GM10266 (cell line): ENCODE measurements around the gene CHAF1B.
"Not testable (repeated sequence)": the region's sequence is repeated elsewhere in the genome, so short reads cannot be mapped to it uniquely, and the experiment has no call there.

ENCODE experiments used
- DNase-seq: peaks from one replicate; pipeline ENCODE4 v3.0.0; 2012; ENCODE audit errors: extremely low spot score
- TF ChIP-seq, protein P1 (sequence below): IDR thresholded peaks from 2 replicates; pipeline ENCODE4 v1.5.1; 2012; ENCODE audit warnings: mild to moderate bottlenecking, low read depth; ENCODE audit not compliant: control insufficient read depth, insufficient read depth; ENCODE audit errors: missing control alignments

CHAF1B gene

DNA sequence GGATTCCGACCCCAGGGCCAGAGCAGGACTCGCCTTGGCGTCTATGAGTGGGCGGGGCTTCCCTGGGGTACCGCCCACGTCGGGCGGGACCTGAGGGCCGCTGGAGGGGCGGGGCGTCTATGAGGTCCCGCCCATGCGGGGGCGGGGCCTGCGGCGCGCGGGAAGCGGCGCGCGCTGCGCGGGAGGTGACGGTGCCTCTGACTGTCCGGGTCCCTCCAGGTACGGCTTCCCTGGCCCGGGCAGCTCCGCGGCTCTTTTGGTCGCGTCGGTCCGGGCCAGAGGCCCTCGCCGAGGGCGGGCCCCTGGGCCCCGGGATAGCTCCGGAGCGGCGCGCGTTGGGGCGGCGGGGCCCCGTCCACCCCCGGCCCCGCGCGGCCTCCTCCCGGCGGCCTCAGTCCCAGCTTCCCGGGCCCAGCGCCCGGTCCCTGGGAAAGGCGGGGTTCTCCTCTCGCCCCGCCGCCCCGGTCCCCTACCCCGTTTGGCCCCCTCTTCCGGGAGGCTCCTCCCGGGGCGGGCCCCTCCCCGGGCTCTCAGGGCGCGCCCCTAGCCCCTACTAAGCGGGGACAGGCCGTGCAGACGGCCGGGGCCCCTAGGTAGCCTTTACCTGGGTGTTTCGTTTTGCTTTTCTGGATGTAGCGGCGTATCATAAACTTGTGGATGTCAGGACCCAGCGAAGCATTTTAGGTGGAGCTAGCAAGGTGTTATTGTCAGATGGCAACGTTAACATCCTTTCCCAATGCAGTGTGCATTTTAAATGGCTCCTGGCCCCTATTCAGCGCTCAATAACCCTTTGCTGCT, at the start of gene CHAF1B:
Gene CHAF1B (plus strand): TSS at position 160 of the 798 bp plus-strand sequence. CDS start 745 bp downstream, outside the sequence.
- DNase-seq, result peak; percentile 97
- TF ChIP-seq, protein P1, sequence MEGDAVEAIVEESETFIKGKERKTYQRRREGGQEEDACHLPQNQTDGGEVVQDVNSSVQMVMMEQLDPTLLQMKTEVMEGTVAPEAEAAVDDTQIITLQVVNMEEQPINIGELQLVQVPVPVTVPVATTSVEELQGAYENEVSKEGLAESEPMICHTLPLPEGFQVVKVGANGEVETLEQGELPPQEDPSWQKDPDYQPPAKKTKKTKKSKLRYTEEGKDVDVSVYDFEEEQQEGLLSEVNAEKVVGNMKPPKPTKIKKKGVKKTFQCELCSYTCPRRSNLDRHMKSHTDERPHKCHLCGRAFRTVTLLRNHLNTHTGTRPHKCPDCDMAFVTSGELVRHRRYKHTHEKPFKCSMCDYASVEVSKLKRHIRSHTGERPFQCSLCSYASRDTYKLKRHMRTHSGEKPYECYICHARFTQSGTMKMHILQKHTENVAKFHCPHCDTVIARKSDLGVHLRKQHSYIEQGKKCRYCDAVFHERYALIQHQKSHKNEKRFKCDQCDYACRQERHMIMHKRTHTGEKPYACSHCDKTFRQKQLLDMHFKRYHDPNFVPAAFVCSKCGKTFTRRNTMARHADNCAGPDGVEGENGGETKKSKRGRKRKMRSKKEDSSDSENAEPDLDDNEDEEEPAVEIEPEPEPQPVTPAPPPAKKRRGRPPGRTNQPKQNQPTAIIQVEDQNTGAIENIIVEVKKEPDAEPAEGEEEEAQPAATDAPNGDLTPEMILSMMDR, result no peak

DNA sequence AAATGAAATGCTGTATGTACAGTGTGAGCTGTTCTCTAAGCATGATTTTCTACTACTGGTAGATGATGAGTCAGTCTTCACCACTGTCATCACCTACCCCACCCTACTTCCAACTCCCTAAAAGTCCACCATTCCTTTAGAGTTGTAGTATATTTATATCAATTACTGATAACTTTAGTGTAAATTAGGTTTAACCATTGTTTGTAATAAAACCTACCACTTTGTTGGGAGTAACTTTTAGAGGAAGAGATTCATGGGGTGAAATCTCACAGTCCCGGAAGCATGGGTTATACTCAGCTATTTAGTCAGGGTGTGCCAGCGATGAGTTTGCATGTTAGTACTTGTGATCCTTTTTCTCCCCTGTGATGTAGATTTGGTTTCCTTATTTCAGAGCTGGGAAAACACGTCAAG, 48.1 kb upstream of the CHAF1B start:
- no peak for DNase-seq
- TF ChIP-seq, protein P1, result no peak

DNA sequence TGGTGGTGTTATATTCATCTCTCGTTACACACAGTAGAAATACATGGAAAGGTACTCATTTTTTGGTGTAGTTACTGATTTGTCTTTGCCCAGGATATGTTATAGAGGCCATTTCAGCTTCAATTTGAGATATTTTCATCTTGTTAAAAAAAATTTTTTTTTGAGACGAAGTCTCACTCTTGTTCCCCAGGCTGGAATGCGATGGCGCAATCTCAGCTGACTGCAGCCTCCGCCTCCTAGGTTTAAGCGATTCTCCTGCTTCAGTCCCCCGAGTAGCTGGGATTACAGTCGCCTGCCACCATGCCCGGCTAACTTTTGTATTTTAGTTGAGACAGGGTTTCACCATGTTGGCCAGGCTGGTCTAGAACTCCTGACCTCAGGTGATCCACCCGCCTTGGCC, 46.2 kb upstream of the CHAF1B start:
- DNase-seq, result no peak
- TF ChIP-seq, protein P1, result no peak

DNA sequence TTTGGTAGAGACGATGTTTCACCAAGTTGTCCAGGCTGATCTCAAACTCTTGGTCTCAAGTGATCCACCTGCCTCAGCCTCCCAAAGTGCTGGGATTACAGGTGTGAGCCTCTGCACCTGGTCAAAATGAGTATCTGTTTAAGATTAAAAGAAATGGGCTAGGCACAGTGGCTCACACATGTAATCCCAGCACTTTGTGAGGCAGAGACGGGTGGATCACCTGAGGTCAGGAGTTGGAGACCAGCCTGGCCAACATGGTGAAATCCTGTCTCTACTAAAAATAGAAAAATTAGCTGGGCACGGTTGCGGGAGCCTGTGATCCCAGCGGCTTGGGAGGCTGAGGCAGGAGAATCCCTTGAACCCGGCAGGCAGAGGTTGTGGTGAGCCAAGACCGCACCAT, 42.6 kb upstream of the CHAF1B start:
- DNase-seq, result not testable (repeated sequence)

DNA sequence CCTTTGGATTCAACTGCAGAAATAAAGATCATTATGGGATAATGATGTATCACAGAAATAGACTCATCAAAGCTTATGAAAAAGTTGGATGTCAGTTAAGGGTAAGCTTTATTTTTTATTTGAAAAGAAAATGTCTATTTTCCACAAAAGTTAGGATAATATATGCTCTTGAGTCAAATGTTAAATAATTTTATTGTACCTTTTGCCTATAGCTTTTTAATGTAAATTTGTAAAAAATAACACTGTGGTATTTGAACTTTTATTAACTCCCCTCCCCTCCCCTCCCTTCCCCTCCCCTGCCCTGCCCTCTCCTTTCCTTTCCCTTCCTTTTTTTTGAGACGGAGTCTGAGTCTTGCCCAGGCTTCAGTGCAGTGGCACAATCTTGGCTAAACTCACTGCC, 40.3 kb upstream of the CHAF1B start:
- no peak for DNase-seq
- TF ChIP-seq, protein P1, result no peak

DNA sequence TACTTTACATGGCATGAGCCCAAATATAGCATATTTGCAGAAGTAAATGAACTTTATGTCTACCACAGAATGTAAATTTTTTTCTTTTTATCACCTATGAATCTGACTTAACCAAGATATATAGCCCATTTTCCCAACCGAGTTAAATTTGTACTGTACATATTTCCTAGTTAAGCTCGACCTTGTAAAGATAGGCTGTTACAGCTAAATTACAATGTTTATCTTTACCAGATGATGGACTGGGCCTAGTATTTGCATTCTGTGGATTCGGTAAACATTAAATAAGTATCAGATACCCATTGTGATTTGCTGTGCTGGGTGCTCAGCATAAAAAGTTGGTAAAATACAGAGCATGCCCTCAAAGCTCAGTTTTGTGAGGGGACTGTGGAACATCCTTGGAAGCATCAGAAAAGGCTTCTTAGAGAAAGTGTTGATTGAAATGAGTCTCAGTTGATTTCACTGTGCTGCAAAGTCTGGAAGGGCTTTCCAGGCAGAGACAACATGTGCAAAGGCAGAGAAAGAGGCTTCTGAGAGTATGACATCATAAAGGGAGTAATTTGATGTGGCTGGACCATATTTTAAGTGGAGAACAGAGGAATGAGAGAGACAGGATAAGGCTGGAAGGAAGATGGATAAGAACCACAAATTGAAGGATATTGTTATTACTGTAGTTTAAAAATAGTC, 37.8 kb upstream of the CHAF1B start:
- no peak for DNase-seq
- TF ChIP-seq, protein P1, result no peak

DNA sequence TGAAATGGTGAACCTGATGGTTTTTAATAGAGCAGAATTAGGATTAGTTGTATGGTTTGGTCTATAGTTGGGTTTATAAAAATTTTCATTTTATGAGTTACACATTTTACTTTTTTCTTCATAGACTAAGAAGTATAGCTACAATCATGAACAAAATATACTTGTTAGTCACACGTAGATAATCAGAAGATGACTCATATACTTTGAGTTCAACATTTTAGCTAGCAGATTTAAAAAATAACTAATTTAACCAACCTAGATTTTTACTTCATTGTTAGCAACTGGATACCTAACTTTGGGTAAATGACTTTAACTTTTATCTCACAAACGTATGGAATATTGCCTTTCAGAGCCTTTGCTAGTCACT, 37.2 kb upstream of the CHAF1B start:
- no peak for DNase-seq
- TF ChIP-seq, protein P1, result no peak

DNA sequence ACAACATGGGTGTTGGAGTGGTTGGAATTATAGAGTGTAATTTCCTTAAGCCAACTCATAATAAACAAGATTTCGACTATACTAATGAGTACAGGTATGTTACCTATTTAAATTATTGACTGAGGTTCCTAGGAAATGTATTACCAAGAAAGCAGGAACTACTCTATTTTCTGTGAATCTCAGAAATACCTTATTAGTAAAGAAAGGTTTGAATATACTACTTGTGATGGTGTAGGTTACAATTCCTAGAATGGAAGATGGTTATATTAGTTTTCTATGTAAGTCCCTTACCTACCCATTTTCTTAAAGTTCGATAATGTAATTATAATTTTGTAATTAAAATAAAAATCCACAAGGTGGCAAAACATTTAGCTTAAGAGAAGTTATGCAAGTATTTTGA, 35.9 kb upstream of the CHAF1B start:
- TF ChIP-seq, protein P1, result no peak

More for the DNA sequence above, 35.9 kb upstream of the CHAF1B start:
- no peak for DNase-seq
